GOT3 (cell line): ENCODE measurements around the gene RYR1.
"Not testable (repeated sequence)": the region's sequence is repeated elsewhere in the genome, so short reads cannot be mapped to it uniquely, and the experiment has no call there.

Experiments used
- DNase-seq: peaks from one replicate; lab custom pipeline; 2025; ENCODE audit warnings: mixed read lengths; lab: John Stamatoyannopoulos, UW

RYR1 gene

DNA sequence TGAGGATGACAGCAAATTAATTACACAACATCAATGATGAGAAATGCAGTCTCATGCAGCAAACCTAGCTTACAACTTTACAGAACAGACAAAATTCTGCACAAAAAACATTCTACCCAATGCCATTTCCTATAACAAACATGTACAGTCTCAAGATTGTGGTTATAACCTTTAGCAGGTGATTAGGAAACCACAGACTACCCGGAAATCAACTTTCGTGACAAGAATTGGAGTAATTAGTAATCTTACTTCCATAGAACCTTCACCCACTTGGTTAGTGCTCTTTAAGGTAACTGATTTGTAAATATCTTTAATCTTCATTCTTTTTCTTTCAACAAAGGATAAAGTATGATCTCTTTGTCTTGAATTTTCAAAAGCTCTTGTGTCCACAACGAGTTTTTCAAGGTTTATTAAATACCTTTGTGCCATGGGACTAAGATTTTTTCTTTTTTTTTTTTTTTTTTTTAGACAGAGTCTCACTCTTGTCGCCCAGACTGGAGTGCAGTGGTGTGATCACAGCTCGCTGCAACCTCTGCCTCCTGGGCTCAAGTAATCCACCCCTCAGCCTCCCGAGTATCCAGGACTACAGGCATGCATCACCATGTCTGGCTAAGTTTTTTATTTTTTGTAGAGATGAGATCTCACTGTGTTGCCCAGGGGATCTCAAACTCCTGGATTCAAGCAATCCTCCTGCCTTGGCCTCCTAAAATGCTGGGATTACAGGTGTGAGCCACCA, 105.5 kb downstream of the RYR1 start:
- no peak for DNase-seq

- no peak for DNase-seq
These were observed 106.3 kb downstream of the RYR1 start for GRCh38 chr19:38539751-38540150.

DNA sequence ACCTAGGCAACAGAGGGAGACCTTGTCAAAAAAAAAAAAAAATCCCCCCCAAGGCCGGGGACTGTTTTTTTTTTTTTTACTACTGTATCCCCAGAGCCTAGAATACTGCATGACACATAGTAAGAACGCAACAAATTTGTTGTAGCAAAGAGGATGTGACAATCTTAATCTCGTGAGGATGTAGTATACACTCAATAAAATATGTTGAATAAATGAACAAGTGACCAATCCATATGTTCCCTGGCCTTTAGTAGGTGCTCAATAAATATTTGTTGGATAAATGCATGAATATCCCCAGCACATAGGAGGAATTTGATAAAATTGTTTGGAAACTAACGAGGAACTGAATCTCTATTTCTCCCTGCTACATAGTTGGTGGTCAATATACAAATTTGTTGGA, 108.5 kb downstream of the RYR1 start:
- DNase-seq = no peak

DNA sequence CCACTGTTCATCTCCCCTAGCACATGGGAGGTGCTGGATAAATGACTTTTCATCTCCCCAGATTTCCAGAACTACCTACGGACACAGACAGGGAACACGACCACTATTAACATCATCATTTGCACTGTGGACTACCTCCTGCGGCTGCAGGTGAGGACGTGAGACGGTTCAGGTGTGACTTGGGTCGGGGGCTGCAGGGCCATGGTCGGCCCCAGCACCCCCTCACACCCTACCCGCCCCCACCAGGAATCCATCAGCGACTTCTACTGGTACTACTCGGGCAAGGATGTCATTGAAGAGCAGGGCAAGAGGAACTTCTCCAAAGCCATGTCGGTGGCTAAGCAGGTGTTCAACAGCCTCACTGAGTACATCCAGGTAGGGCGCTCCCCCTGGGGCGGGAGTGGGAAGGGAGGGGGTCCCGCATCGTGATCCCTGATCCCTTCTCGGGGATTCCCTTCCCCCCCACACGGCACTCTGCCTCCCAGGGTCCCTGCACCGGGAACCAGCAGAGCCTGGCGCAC, 109.9 kb downstream of the RYR1 start:
- DNase-seq = no peak

DNA sequence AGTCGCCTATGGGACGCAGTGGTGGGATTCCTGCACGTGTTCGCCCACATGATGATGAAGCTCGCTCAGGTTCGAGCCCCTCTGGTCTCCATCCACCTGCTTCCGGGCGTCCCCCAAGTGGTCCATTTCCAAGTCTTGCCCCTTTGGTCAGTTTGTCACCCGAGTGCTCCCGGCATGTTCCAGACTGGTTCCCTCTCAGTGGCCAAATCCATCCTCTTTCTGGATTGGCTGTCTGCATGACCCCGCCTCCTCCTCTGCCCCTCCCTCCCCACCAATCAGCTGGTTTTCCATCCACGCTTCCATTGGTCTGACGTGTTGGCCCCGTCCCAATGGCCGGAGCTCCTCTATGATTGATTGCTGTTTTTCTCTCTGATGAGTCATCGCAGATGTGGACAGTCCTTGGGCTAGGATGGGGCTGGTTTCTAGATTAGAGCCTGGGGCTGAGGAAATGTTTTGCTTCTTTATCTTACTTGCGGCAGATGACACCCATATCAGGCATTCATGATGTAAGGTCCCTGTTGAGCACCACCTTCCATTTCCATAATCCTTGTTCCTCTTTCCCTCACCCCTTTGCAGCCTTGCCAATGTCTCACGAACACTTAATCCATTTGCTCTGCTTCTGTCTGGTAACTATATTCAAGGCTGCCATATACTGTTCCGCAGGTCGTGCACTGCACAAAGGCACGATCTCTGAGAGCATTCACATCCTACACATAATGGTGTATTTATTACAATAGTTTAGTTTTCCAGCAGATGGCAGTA, 110.5 kb downstream of the RYR1 start:
- peak; percentile 39 for DNase-seq

- DNase-seq = no peak
These were observed 111.3 kb downstream of the RYR1 start for GRCh38 chr19:38544569-38545315.

GRCh38 chr19:38545596-38545995, 112.1 kb downstream of the RYR1 start:
- DNase-seq = no peak

GRCh38 chr19:38547421-38547820, 113.9 kb downstream of the RYR1 start:
- no peak for DNase-seq

- no peak for DNase-seq
These were observed 115.6 kb downstream of the RYR1 start for GRCh38 chr19:38549061-38549460.

- DNase-seq = no peak
These were observed 116.5 kb downstream of the RYR1 start for GRCh38 chr19:38549942-38550341.

DNA sequence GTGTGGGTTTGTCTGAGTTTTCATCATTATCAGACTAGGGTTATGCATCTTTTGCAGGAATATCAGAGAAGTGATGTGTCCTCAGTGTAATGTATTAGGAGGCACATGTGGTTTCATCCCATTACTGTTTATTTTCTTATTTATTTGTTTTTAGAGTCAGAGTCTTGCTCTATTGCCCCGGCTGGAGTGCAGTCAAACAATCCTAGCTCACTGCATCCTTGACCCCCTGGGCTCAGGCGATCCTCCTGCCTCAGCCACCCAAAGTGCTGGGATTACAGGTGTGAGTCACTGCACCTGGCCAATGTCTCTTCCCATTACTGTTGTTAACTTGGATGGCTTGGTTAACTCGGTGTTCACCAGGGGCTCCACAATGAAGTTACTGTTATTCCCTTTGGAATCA, 116.9 kb downstream of the RYR1 start:
- no peak for DNase-seq

- DNase-seq = no peak
These were observed 117.9 kb downstream of the RYR1 start for GRCh38 chr19:38551450-38551813.

DNA sequence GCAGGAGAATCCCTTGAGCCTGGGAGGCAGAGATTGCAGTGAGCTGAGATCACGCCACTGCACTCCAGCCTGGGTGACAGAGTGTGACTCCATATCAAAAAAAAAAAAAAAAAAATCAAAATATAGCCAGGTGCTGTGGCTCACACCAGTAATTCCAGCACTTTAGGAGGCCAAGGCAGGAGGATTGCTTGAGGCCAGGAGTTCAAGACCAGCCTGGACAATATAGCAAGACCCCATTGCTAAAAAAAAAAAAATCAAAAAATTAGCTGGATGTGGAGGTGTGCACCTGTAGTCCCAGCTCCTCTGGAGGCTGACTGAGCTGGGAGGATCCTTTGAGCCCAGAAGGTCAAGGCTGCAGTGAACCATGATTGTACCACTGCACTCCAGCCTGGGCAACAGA, 119.7 kb downstream of the RYR1 start:
- not testable (repeated sequence) for DNase-seq

GRCh38 chr19:38554676-38555141, 121.2 kb downstream of the RYR1 start:
- no peak for DNase-seq

DNA sequence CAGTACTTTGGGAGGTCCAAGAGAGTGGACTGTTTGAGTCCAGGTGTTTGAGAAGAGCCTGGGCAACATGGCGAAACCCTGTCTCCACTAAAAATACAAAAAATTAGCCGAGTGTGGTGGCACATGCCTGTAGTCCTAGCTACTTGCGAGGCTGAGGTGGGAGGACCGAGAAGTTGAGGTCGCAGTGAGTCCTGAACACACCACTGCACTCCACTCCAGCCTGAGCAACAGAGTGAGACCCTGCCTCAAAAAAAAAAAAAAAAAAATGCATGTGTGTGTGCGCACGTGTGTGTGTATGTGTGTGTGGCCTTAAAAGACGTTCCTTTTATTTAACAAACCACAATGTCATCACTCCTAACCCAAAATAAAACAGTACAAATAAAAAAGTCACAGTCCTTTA, 121.7 kb downstream of the RYR1 start:
- no peak for DNase-seq

GRCh38 chr19:38556521-38557174, 123.2 kb downstream of the RYR1 start:
- no peak for DNase-seq

DNA sequence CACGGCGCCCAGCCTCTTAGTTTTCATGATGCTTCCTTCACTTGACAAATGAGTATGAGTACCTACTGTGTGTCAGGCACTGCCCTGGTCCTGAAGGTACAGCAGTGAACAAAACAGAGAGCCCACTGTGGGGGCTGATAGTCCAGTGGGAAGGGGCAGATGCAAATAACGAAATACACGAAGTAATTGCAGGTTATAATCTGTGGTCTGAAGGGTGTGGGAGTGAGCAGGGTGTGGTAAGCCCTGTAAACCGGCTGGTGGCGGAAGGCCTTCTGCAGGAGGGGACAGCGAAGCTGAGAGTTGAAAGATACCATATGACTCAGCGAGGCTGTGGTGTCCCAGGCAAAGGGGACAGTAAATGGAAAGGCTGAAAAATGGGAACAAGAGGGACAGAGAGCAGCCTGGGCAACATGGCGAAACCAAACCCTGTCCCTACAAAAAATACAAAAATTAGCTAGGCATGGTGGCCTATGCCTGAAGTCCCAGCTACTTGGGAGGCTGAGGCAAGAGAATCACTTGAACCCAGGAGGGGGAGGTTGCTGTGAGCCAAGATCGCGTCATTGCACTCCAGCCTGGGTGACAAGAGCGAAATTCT, 123.8 kb downstream of the RYR1 start:
- no peak for DNase-seq

DNA sequence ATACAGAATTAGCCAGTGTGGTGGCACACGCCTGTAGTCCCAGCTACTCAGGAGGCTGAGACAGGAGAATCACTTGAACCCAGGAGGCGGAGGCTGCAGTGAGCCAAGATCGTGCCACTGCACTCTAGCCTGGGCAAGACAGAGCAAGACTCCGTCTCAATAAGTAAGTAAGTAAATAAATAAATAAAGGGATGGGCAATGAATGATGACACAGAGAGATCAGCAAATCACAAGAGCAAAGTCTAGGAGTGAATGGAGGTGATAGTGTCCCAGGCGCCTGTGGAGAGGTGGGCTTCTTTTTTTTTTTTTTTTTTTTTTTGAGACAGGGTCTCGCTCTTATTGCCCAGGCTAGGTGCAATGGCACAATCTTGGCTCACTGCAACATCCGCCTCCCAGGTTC, 125.4 kb downstream of the RYR1 start:
- not testable (repeated sequence) for DNase-seq

- DNase-seq = no peak
These were observed 126.2 kb downstream of the RYR1 start for GRCh38 chr19:38559428-38560401.

DNA sequence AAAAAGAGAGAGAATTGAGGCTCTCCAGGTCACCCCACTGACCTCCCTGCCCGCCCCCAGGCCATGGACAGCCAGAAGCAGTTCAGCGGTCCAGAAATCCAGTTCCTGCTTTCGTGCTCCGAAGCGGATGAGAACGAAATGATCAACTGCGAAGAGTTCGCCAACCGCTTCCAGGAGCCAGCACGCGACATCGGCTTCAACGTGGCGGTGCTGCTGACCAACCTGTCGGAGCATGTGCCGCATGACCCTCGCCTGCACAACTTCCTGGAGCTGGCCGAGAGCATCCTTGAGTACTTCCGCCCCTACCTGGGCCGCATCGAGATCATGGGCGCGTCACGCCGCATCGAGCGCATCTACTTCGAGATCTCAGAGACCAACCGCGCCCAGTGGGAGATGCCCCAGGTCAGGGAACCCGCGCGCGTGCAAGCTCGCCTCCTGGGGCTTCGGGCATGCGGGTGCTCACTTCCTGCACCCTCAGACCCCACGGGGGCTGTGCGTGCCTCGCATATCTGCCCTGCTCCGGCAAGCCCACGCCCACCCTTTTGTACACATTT, 127.6 kb downstream of the RYR1 start:
- DNase-seq = no peak
